Measurements from ENCODE around the gene IPO7. TPM values are rescaled to one million over a fixed set of nuclear protein-coding genes. Genes with fewer than 3 reads are reported as not detected.
A peak's percentile ranks its signal among the peaks of the same experiment; 100 is the strongest.
"Not testable (repeated sequence)": the region's sequence is repeated elsewhere in the genome, so short reads cannot be mapped to it uniquely, and the experiment has no call there.

Gene IPO7
- total RNA-seq, 2 donors from 2014 or later, result 107 to 169 TPM

GRCh38 chr11:9396310-9396709 lies 11.9 kb downstream of the IPO7 start:
- DNase-seq (ENCODE audit: low spot score), result no peak
- intact Hi-C loops (cut with DNase I), result no loop called here

GRCh38 chr11:9396752-9397151 lies 12.3 kb downstream of the IPO7 start:
- intact Hi-C loops (cut with DNase I), result no loop called here
- no peak for DNase-seq (ENCODE audit: low spot score)

GRCh38 chr11:9397746-9398680 lies 13.6 kb downstream of the IPO7 start:
- intact Hi-C loops (cut with DNase I), result no loop called here
- DNase-seq (ENCODE audit: low spot score), result no peak

- no peak for DNase-seq (ENCODE audit: low spot score)
- intact Hi-C loops (cut with DNase I), result no loop called here
These were observed 15.0 kb downstream of the IPO7 start for GRCh38 chr11:9399466-9399865.

GRCh38 chr11:9401884-9402283 lies 17.4 kb downstream of the IPO7 start:
- intact Hi-C loops (cut with DNase I); DNase-seq (ENCODE audit: low spot score): not testable (repeated sequence)

DNA sequence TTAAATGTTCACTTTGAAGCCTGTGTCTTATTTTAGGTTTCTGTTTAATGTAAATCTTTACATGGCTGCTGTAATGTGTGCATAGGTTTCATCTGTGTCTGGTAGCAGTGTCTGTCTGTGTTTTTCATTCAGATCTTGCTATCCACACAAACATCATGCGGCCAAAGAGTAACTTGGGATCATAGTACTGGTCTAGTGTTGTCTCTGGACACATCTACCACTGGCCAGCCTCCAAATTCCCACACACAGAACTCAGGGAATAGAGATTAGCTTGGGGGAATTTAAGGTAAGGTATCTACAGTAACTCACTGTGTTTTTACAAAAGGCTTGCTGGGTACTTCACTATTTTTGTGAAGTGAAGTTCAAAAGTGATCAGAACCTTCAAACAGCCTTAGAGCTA lies 44.3 kb downstream of the IPO7 start:
- DNase-seq (ENCODE audit: low spot score), result no peak
- intact Hi-C loops (cut with DNase I), result no loop called here

GRCh38 chr11:9438611-9439010 lies 54.2 kb downstream of the IPO7 start:
- intact Hi-C loops (cut with DNase I), result no loop called here
- no peak for DNase-seq (ENCODE audit: low spot score)

GRCh38 chr11:9446230-9446629 lies 61.8 kb downstream of the IPO7 start:
- no peak for DNase-seq (ENCODE audit: low spot score)
- intact Hi-C loops (cut with DNase I), result no loop called here

- peak; percentile 52 for DNase-seq (ENCODE audit: low spot score)
- intact Hi-C loops (cut with DNase I), result no loop called here
These were observed 64.3 kb downstream of the IPO7 start for GRCh38 chr11:9448576-9449352.

GRCh38 chr11:9452023-9452422 lies 67.6 kb downstream of the IPO7 start:
- DNase-seq (ENCODE audit: low spot score); intact Hi-C loops (cut with DNase I): not testable (repeated sequence)

DNA sequence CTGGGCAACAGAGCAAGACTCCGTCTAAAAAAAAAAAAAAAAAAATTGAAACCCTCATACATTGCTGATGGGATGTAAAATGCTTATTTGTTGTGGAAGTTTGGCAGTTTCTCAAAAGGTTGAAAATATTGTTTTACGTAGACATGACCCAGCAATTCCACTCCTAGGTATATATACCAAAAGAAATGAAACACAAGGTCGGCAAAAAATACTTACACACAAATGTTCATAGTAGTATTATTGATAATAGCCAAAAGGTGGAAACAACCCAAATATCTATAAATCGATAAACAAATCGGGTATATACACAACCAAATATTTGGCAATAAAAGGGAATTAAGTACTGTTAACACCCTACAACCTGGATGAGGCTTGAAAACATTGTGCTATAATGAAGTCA lies 71.3 kb downstream of the IPO7 start:
- intact Hi-C loops (cut with DNase I), result no loop called here
- DNase-seq (ENCODE audit: low spot score), result no peak

DNA sequence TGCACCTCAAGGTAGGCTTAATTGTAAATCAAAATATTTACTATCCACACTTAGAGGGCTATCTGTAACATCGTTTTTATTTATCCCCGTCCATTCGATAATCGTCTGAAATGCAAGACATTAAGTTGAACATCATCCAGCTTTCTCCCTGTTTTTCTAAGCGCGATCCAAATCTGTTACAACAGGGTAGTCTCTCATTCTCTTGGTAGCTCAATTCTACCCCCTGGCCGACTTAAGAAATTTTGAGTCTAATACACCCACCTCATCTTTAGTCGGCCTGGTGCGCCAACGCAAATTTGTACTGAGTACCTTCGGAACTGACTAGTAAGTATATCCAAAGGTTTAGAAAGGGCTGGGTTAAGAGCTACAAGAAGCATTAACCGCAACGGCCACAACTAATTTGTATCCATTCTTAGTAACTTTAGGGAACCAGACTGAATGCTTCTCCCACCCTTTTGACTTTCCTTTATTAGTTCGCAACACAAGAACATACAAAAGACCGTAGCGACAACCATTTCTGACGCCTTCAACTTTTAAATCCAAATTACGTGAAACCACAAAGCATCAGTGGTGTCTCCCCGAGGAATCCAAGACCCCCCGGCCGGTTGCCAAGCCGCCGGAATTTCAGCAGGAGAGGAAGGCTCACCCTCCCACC lies 75.3 kb downstream of the IPO7 start:
- DNase-seq (ENCODE audit: low spot score), result peak; percentile 88
- intact Hi-C loops (cut with DNase I), result no loop called here

- intact Hi-C loops (cut with DNase I), result no loop called here
- DNase-seq (ENCODE audit: low spot score), result peak; percentile 100
These were observed 76.0 kb downstream of the IPO7 start, which contains the start of gene ZNF143 for GRCh38 chr11:9460322-9461062. TSS of gene ZNF143 (plus strand) at chr11:9461012. CDS start at chr11:9471309, 10,297 bp downstream.

- peak; percentile 97 for DNase-seq (ENCODE audit: low spot score)
- intact Hi-C loops (cut with DNase I), result no loop called here
These were observed 76.8 kb downstream of the IPO7 start for GRCh38 chr11:9461063-9461759.

GRCh38 chr11:9461760-9462134 lies 77.3 kb downstream of the IPO7 start:
- DNase-seq (ENCODE audit: low spot score), result no peak
- intact Hi-C loops (cut with DNase I), result no loop called here

- intact Hi-C loops (cut with DNase I), result no loop called here
- DNase-seq (ENCODE audit: low spot score), result no peak
These were observed 77.8 kb downstream of the IPO7 start for GRCh38 chr11:9462172-9462799.

DNA sequence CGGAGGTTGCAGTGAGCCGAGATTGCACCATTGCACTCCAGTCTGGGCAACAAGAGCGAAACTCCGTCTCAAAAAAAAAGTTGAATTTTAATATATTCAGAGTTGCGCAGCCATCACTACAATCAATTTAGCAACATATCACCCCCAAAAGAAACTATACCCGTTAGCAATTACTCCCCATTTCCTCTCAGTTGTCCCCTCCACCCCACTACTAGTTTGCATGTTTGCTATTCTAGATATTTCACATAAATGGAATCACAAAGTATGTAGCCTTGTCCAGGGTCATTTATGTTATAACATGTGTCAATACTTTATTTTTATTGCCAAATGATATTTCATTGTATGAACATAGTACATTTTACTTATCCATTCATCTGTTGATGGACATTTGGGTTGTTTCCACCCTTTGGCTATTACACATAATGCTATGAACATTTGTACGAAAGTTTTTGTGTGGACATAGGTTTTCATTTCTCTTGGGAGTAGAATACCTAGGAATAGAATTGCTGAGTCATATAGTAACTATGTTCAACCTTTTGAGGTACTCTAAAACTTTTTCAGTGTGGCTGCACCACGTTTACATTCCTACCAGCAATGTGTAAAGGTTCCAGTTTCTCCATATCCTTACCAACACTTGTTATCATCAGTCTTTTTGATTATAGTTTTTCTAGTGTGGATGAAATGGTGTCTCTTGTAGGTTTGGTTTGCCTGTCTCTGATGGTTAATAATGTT lies 78.5 kb downstream of the IPO7 start:
- DNase-seq (ENCODE audit: low spot score), result no peak
- intact Hi-C loops (cut with DNase I), result no loop called here
